Measurements from ENCODE around the gene CCDC83.

- TF ChIP-seq POLR2A (IDR thresholded peaks at IDR 0.05; ENCODE audit: low read length) (no peak), GATA1 (IDR thresholded peaks at IDR 0.05; ENCODE audit: low read depth, low read length) (no peak)
These were observed 44.1 kb upstream of the CCDC83 start, which contains the start of gene SYTL2 for GRCh38 chr11:85810871-85811611.

All from erythroblast (primary cell).